IMR-90 (cell line): ENCODE measurements around the gene EXOC6B. TPM values are rescaled to one million over a fixed set of nuclear protein-coding genes. Genes with fewer than 3 reads are reported as not detected.
"Not testable (repeated sequence)": the region's sequence is repeated elsewhere in the genome, so short reads cannot be mapped to it uniquely, and the experiment has no call there.

ENCODE experiments used
- ATAC-seq: fragments of 200-7000 bp; cut with Tn5 transposase; 2 replicates; pipeline ENCODE4 v1.9.1; 2020; ENCODE audit warnings: low read depth, mild to moderate bottlenecking, moderate library complexity
- BruUV-seq: library from RNA; stranded (reverse); fragments of 400-500 nt; replicated peaks from 2 replicates; lab custom pipeline; 2021; lab: Mats Ljungman, UMichigan
- CTCF ChIA-PET: fragments of 300-600 bp; formaldehyde crosslinking; extraction: SDS; loops from one replicate; lab custom pipeline; 2021; ENCODE audit warnings: antibody characterized with exemption; lab: Yijun Ruan, JAX
- POLR2A ChIA-PET: fragments of 300-600 bp; sonication (Branson Sonifier 250); formaldehyde crosslinking; loops from one replicate; lab custom pipeline; 2022; ENCODE audit warnings: antibody characterized with exemption; ENCODE audit not compliant: unreplicated experiment; lab: Charles Lee
- DNase-seq: peaks from one replicate; pipeline ENCODE4 v3.0.0; 2013
- H2AFZ ChIP-seq: replicated peaks from 2 replicates; pipeline ENCODE3; 2013; ENCODE audit warnings: low read length, mild to moderate bottlenecking; ENCODE audit not compliant: poor library complexity
- H2AK5ac ChIP-seq: 2 replicates; pipeline ENCODE4 v1.6.1; 2013; ENCODE audit warnings: low read depth, low read length, inconsistent platforms
- H2AK9ac ChIP-seq: replicated peaks from 2 replicates; pipeline ENCODE3; 2013; ENCODE audit warnings: mild to moderate bottlenecking, low read depth, low read length, moderate library complexity; ENCODE audit not compliant: poor library complexity
- H2BK120ac ChIP-seq: 2 replicates; pipeline ENCODE4 v1.6.1; 2013; ENCODE audit warnings: low read depth, low read length, inconsistent platforms
- H2BK15ac ChIP-seq: 3 replicates; pipeline ENCODE4 v1.6.1; 2013; ENCODE audit warnings: low read depth, low read length, inconsistent platforms
- H2BK20ac ChIP-seq: 2 replicates; pipeline ENCODE4 v1.6.1; 2013; ENCODE audit warnings: low read depth, mild to moderate bottlenecking, inconsistent platforms, low read length, moderate library complexity
- H2BK5ac ChIP-seq: 2 replicates; pipeline ENCODE4 v1.6.1; 2013; ENCODE audit warnings: mild to moderate bottlenecking, low read depth, low read length, inconsistent platforms; ENCODE audit not compliant: poor library complexity, severe bottlenecking
- H3K14ac ChIP-seq: replicated peaks from 2 replicates; pipeline ENCODE4 v1.6.1; 2013; ENCODE audit warnings: low read depth, low read length, inconsistent platforms
- H3K18ac ChIP-seq: 2 replicates; pipeline ENCODE4 v1.6.1; 2013; ENCODE audit warnings: low read depth, low read length, control low read depth
- H3K23ac ChIP-seq: 2 replicates; pipeline ENCODE4 v1.6.1; 2013; ENCODE audit warnings: low read depth, low read length, inconsistent platforms
- H3K27ac ChIP-seq: 2 replicates; pipeline ENCODE4 v1.5.1; 2013; ENCODE audit warnings: mild to moderate bottlenecking, control low read depth, low read length; ENCODE audit not compliant: insufficient read depth
- H3K27me3 ChIP-seq: 2 replicates; pipeline ENCODE4 v1.6.1; 2013; ENCODE audit warnings: low read length; ENCODE audit not compliant: control insufficient read depth, insufficient read depth
- H3K36me3 ChIP-seq: 2 replicates; pipeline ENCODE4 v1.6.1; 2013; ENCODE audit warnings: low read length, mixed read lengths; ENCODE audit not compliant: control insufficient read depth, insufficient read depth
- H3K4ac ChIP-seq: 2 replicates; pipeline ENCODE4 v1.6.1; 2013; ENCODE audit warnings: low read depth, low read length, inconsistent platforms
- H3K4me1 ChIP-seq: 2 replicates; pipeline ENCODE4 v1.6.1; 2013; ENCODE audit warnings: low read length, mixed read lengths; ENCODE audit not compliant: control insufficient read depth, insufficient read depth
- H3K4me2 ChIP-seq: 2 replicates; pipeline ENCODE4 v1.6.1; 2013; ENCODE audit warnings: low read depth, mild to moderate bottlenecking, control low read depth, low read length, moderate library complexity
- H3K4me3 ChIP-seq: 2 replicates; pipeline ENCODE4 v1.5.1; 2013; ENCODE audit warnings: low read depth, mild to moderate bottlenecking, control low read depth, low read length, moderate library complexity; ENCODE audit not compliant: insufficient read depth
- H3K56ac ChIP-seq: 2 replicates; pipeline ENCODE4 v1.6.1; 2013; ENCODE audit warnings: low read length, inconsistent platforms; ENCODE audit not compliant: insufficient read depth; ENCODE audit errors: extremely low read depth
- H3K79me1 ChIP-seq, 2 experiments: 2 replicates each; pipeline ENCODE4 v1.6.1; 2013; ENCODE audit warnings: low read length in 2 of 2, inconsistent platforms in 1 of 2, low read depth in 1 of 2
- H3K9ac ChIP-seq: 2 replicates; pipeline ENCODE4 v1.6.1; 2013; ENCODE audit warnings: low read depth, low read length, control low read depth
- H3K9me1 ChIP-seq: 2 replicates; pipeline ENCODE4 v1.6.1; 2013; ENCODE audit warnings: low read length, inconsistent platforms; ENCODE audit not compliant: insufficient read depth
- H3K9me3 ChIP-seq: 2 replicates; pipeline ENCODE4 v1.6.1; 2013; ENCODE audit warnings: low read length; ENCODE audit not compliant: control insufficient read depth, insufficient read depth
- H4K20me1 ChIP-seq: 2 replicates; pipeline ENCODE4 v1.6.1; 2013; ENCODE audit warnings: low read length, inconsistent platforms; ENCODE audit not compliant: insufficient read depth
- H4K5ac ChIP-seq: 2 replicates; pipeline ENCODE4 v1.6.1; 2013; ENCODE audit warnings: mild to moderate bottlenecking, low read depth, low read length, control low read depth
- H4K8ac ChIP-seq, 2 experiments: 2 replicates each; pipeline ENCODE4 v1.6.1; 2013; ENCODE audit warnings: low read depth in 2 of 2, low read length in 2 of 2, control low read depth in 1 of 2, inconsistent platforms in 1 of 2
- H4K91ac ChIP-seq: 2 replicates; pipeline ENCODE4 v1.6.1; 2013; ENCODE audit warnings: low read depth, low read length, inconsistent platforms; ENCODE audit not compliant: insufficient read depth
- WGBS, 2 experiments: methylation state at CpG; one replicate each; pipeline versions ENCODE4 v1.1.5 to v1.1.7; 2013; ENCODE audit warnings: missing lambda C conversion rate in 2 of 2; ENCODE audit not compliant: insufficient read length in 1 of 2; ENCODE audit errors: extremely low coverage in 2 of 2; 5-methylcytosine and 5-hydroxymethylcytosine counted together
- dilution Hi-C: fragments of 300-500 bp; cut with HindIII; formaldehyde crosslinking; loops from one replicate; pipeline ENCODE4 v1.14.3; 2018; ENCODE audit warnings: low sequenced_read_pairs; ENCODE audit not compliant: unreplicated experiment
- in situ Hi-C: fragments of 300-500 bp; cut with MboI; formaldehyde crosslinking; loops from 3 replicates; pipeline ENCODE4 v1.14.3; 2019; ENCODE audit warnings: low sequenced_read_pairs, inconsistent platforms, mixed read lengths
- intact Hi-C: fragments of 100-400 bp; cut with micrococcal nuclease; formaldehyde crosslinking; loops from 2 replicates; pipeline ENCODE4 v1.10.0; 2022
- polyA plus RNA-seq, 3 experiments: library from polyadenylated mRNA; depleted of rRNA; stranded (reverse); fragments of >200 nt; gene quantifications; 2 replicates each; pipeline ENCODE4 v1.2.3, GENCODE V29; 2012; ENCODE audit warnings: low replicate concordance in 1 of 3
- total RNA-seq: library from RNA; depleted of rRNA; stranded (reverse); fragments of >200 nt; gene quantifications from 2 replicates; pipeline ENCODE4 v1.2.3, GENCODE V29; 2012

Gene EXOC6B
- total and polyA plus RNA-seq, 2 of the 4 experiments (the other 2 are of a cell fraction), result 10.2 to 29.4 TPM

DNA sequence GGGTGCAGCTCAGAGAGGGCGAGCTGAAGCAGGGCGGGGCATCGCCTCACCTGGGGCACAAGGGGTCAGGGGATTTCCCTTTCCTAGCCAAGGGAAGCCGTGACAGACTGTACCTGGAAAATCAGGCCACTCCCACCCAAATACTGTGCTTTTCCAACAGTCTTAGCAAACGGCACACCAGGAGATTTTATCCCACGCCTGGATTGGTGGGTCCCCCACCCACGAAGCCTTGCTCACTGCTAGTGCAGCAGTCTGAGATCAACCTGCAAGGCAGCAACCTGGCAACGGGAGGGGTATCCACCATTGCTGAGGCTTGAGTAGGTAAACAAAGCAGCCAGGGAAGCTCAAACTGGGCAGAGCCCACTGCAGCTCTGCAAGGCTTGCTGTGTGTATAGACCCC is 184.6 kb downstream of the EXOC6B start:
- H2AK5ac ChIP-seq, H3K9me1 ChIP-seq, H3K18ac ChIP-seq, H2BK120ac ChIP-seq, H3K56ac ChIP-seq, H3K27me3 ChIP-seq, DNase-seq, H3K27ac ChIP-seq, H2AK9ac ChIP-seq, H3K14ac ChIP-seq, intact Hi-C loops, H3K4me1 ChIP-seq, H2BK15ac ChIP-seq, H4K5ac ChIP-seq, H2BK20ac ChIP-seq, H3K4me2 ChIP-seq, ATAC-seq, H3K4ac ChIP-seq, dilution Hi-C loops, H4K8ac ChIP-seq, POLR2A ChIA-PET, CTCF ChIA-PET, H3K36me3 ChIP-seq, BruUV-seq, H3K9ac ChIP-seq, H2BK5ac ChIP-seq, H3K9me3 ChIP-seq, H3K4me3 ChIP-seq, H3K23ac ChIP-seq, H2AFZ ChIP-seq, in situ Hi-C loops, H4K91ac ChIP-seq: not testable (repeated sequence)
- Histone ChIP-seq H3K79me1 (peaks cover 7 to 10% of the 10 kb centered on the region in 2 experiments), H4K20me1 (peaks cover 13% of the 10 kb centered on the region)
- 93% methylated on average over 3 of the region's 8 CpGs; no CpG with 5 or more reads in 1 of the 2 experiments for WGBS, 2 experiments
